Activated CD8-positive, alpha-beta T cell treated with anti-CD3 and anti-CD28 coated beads for 36 hours (primary cell): Measurements from ENCODE around the gene TAF5. TPM values are rescaled to one million over a fixed set of nuclear protein-coding genes. Genes with fewer than 3 reads are reported as not detected.
"Not testable (repeated sequence)": the region's sequence is repeated elsewhere in the genome, so short reads cannot be mapped to it uniquely, and the experiment has no call there.

Experiments used
- ATAC-seq: fragments of 200-7000 bp; cut with Tn5 transposase; one replicate; pipeline ENCODE4 v1.10.0; 2021; ENCODE audit warnings: mild to moderate bottlenecking, moderate library complexity
- CTCF ChIA-PET: fragments of 350-600 bp; sonication (Branson Sonifier 250); formaldehyde crosslinking; loops from one replicate; lab custom pipeline; 2021; ENCODE audit warnings: antibody characterized with exemption; lab: Charles Lee
- POLR2A ChIA-PET: fragments of 350-600 bp; sonication (Branson Sonifier 250); formaldehyde crosslinking; loops from one replicate; lab custom pipeline; 2021; ENCODE audit warnings: antibody characterized with exemption; lab: Charles Lee
- DNase-seq: peaks from one replicate; pipeline ENCODE4 v3.0.0-alpha.2; 2020
- H3K27ac Mint-ChIP-seq: one replicate; pipeline ENCODE4 v1.8.0; 2021; ENCODE audit warnings: mild to moderate bottlenecking, mixed read lengths
- H3K27me3 Mint-ChIP-seq: one replicate; pipeline ENCODE4 v1.8.0; 2021; ENCODE audit warnings: mixed read lengths
- H3K36me3 Mint-ChIP-seq: one replicate; pipeline ENCODE4 v1.8.0; 2021; ENCODE audit warnings: low read depth, mixed read lengths
- H3K4me1 Mint-ChIP-seq: one replicate; pipeline ENCODE4 v1.8.0; 2021; ENCODE audit warnings: low read depth, mixed read lengths
- H3K4me3 Mint-ChIP-seq: one replicate; pipeline ENCODE4 v1.8.0; 2021; ENCODE audit warnings: mild to moderate bottlenecking, moderate library complexity, mixed read lengths
- H3K9me3 Mint-ChIP-seq: one replicate; pipeline ENCODE4 v1.8.0; 2021; ENCODE audit warnings: mixed read lengths
- CTCF ChIP-seq: fragments of 200-600 bp; IDR thresholded peaks from one replicate; pipeline ENCODE4 v1.8.0; 2022; ENCODE audit warnings: antibody characterized with exemption, mild to moderate bottlenecking
- intact Hi-C: fragments of 100-400 bp; cut with micrococcal nuclease; formaldehyde crosslinking; loops from one replicate; pipeline ENCODE4 v1.10.0; 2022
- total RNA-seq, 2 experiments: library from RNA; stranded (reverse); gene quantifications; one replicate each; pipeline ENCODE4 v1.2.3, GENCODE V29; 2021

TAF5 gene
- total RNA-seq, 2 experiments from 2014 or later: 11.1 to 13.0 TPM

DNA sequence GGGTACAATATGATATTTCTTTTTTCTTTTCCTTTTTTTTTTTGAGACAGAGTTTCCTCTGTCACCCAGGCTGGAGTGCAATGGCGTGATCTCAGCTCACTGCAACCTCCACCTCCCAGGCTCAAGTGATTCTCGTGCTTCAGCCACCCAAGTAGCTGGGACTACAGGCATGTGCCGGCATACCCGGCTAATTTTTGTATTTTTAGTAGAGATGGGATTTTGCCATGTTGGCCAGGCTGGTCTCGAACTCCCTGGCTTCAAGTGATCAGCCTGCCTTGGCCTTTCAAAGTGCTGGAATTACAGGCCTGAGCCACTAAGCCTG is 49.3 kb downstream of the TAF5 start:
- H3K27me3 Mint-ChIP-seq, ATAC-seq, H3K4me1 Mint-ChIP-seq, DNase-seq, H3K4me3 Mint-ChIP-seq, intact Hi-C loops, H3K9me3 Mint-ChIP-seq, H3K27ac Mint-ChIP-seq: not testable (repeated sequence)
- peaks cover 65% of the 10 kb centered on the region for H3K36me3 Mint-ChIP-seq
- CTCF ChIA-PET: interaction anchor here (0.7 to 6.2 kb wide), 21 partner anchors 10 to 269 kb away, joined by 3 to 72 read pairs (median 6); partner anchors contain the start of gene NEURL1
- POLR2A ChIA-PET: interaction anchor here (1.3 to 1.4 kb wide), 2 partner anchors 24 to 33 kb away, joined by 3 read pairs; no protein-coding TSS in a partner anchor
- peak; percentile 48 for TF ChIP-seq CTCF

GRCh38 chr10:103417601-103418000 is 49.8 kb downstream of the TAF5 start:
- Mint-ChIP-seq H3K36me3 (peaks cover 70% of the 10 kb centered on the region), H3K4me1 (no peaks in the 10 kb centered on the region), H3K4me3 (no peak overlapping the region), H3K27ac (no peak overlapping the region), H3K9me3 (no peaks in the 10 kb centered on the region), H3K27me3 (no peaks in the 10 kb centered on the region)
- ChIA-PET CTCF (interaction anchor here (0.5 to 6.2 kb wide), 14 partner anchors 9 to 172 kb away, joined by 3 to 72 read pairs (median 4); no protein-coding TSS in a partner anchor), POLR2A (interaction anchor here (1.3 to 1.4 kb wide), 2 partner anchors 25 to 34 kb away, joined by 3 read pairs; no protein-coding TSS in a partner anchor)
- DNase-seq (no peak), ATAC-seq (no peak)
- intact Hi-C loops: no loop called here
- TF ChIP-seq CTCF: no peak

DNA sequence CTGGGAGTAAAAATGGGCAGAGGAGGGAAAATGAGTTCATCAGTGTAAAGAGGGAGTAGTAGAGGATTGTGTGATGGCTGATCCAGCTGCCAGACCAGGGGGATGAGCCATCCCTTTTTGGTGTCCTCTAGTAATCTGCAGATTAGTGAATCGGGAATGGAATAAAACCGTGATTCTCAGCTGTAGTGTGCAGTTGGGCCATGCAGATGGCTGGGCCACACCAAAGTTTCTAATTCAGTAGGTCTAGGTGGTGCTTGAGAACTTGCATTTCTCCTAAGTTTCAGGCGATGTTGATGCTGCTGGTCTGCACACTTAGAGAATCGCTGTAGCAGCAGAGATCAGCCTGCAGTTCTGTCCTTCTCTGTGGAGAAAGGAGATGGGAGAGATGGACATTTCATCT is 51.3 kb downstream of the TAF5 start:
- DNase-seq (no peak), ATAC-seq (no peak)
- intact Hi-C loops: no loop called here
- no peak for TF ChIP-seq CTCF
- ChIA-PET CTCF (interaction anchor here (1.2 to 6.2 kb wide), 2 partner anchors 66 to 145 kb away, joined by 3 to 72 read pairs; no protein-coding TSS in a partner anchor), POLR2A (interaction anchor here (1.0 to 1.4 kb wide), 2 partner anchors 22 to 23 kb away, joined by 3 to 5 read pairs; partner anchors contain the start of genes ATP5MK and PDCD11)
- Mint-ChIP-seq H3K4me3 (no peak overlapping the region), H3K9me3 (no peaks in the 10 kb centered on the region), H3K27ac (no peak overlapping the region), H3K4me1 (no peaks in the 10 kb centered on the region), H3K27me3 (no peaks in the 10 kb centered on the region), H3K36me3 (peaks cover 73% of the 10 kb centered on the region)

DNA sequence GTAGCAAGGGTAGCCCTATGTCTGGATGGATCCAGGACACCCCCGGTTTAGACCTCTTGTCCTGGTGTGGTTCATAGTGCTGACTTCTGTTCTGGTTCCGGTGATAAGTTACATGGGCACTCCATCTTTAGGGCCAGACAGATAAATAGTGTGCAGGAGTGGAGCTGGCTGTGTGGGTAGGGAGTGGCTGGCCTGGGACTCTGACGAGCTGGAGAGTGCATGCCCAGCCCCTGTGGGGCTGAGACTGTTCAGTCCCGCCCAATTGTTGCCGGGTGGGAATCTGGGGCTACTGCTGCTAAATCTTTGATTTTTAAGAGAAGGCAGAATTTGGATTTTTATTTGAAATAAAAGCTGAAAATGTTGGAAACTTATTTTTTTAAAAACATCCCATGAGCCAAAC is 56.0 kb downstream of the TAF5 start:
- intact Hi-C loops: no loop called here
- H3K36me3 Mint-ChIP-seq: peaks cover 68% of the 10 kb centered on the region
- ATAC-seq: no peak
- peaks cover 16% of the 10 kb centered on the region for H3K4me1 Mint-ChIP-seq
- no peak overlapping the region for H3K4me3 Mint-ChIP-seq
- DNase-seq: no peak
- H3K27me3 Mint-ChIP-seq: no peaks in the 10 kb centered on the region
- H3K9me3 Mint-ChIP-seq: no peaks in the 10 kb centered on the region
- H3K27ac Mint-ChIP-seq: no peak overlapping the region
- no peak for TF ChIP-seq CTCF
- CTCF ChIA-PET: interaction anchor here (1.5 to 2.4 kb wide), 2 partner anchors 8 to 62 kb away, joined by 4 to 11 read pairs; no protein-coding TSS in a partner anchor
- POLR2A ChIA-PET: interaction anchor here (0.7 to 1.4 kb wide), 3 partner anchors 12 to 369 kb away, joined by 3 to 4 read pairs (median 3); partner anchors contain the start of gene CALHM1

DNA sequence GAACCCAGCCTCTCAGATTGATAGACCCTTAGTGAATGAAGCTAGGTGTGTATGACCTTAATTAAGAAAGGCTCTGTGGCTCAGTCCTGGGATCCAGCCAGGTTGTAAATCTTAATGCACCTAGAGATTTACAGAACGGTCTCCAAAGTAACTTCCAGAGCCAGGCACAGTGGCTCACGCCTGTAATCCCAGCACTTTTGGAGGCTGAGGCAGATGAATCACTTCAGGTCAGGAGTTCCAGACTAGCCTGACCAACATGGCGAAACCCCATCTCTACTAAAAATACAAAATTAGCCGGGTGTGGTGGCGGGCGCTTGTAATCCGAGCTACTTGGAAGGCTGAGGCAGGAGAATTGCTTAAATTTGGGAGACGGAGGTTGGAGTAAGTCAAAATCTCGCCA is 60.1 kb downstream of the TAF5 start:
- CTCF ChIA-PET: interaction anchor here (2.2 to 2.5 kb wide), 2 partner anchors 12 to 58 kb away, joined by 8 to 9 read pairs; no protein-coding TSS in a partner anchor
- H3K4me3 Mint-ChIP-seq: no peak overlapping the region
- H3K4me1 Mint-ChIP-seq: peaks cover 36% of the 10 kb centered on the region
- POLR2A ChIA-PET: interaction anchor here (1.1 kb wide), 1 partner anchor 31 kb away, joined by 5 read pairs; the partner anchor contains the start of genes ATP5MK and PDCD11
- DNase-seq (no peak), ATAC-seq (no peak)
- H3K9me3 Mint-ChIP-seq: no peaks in the 10 kb centered on the region
- H3K36me3 Mint-ChIP-seq: peaks cover 69% of the 10 kb centered on the region
- intact Hi-C loops: no loop called here
- no peak overlapping the region for H3K27ac Mint-ChIP-seq
- TF ChIP-seq CTCF: no peak
- H3K27me3 Mint-ChIP-seq: no peaks in the 10 kb centered on the region
